Neuronal stem cell (in vitro differentiated cells): ENCODE results near the gene ARRDC1.

Experiments used
- DNase-seq: peaks from one replicate; pipeline ENCODE4 v3.0.0-alpha.2; 2013; ENCODE audit warnings: low spot score
- H2AFZ ChIP-seq: one replicate; pipeline ENCODE4 v1.6.1; 2013; ENCODE audit warnings: mild to moderate bottlenecking, low read length, inconsistent platforms
- H2AK5ac ChIP-seq: 2 replicates; pipeline ENCODE4 v1.6.1; 2013; ENCODE audit warnings: low read depth, mild to moderate bottlenecking, inconsistent platforms, low read length, moderate library complexity, mixed read lengths
- H2BK120ac ChIP-seq: 2 replicates; pipeline ENCODE4 v1.6.1; 2013; ENCODE audit warnings: low read depth, mild to moderate bottlenecking, inconsistent platforms, low read length, moderate library complexity, mixed read lengths
- H2BK12ac ChIP-seq: one replicate; pipeline ENCODE4 v1.6.1; 2013; ENCODE audit warnings: low read length, inconsistent platforms
- H2BK15ac ChIP-seq: 2 replicates; pipeline ENCODE4 v1.6.1; 2013; ENCODE audit warnings: mild to moderate bottlenecking, low read length, inconsistent platforms, mixed read lengths
- H2BK5ac ChIP-seq: one replicate; pipeline ENCODE4 v1.6.1; 2013; ENCODE audit warnings: inconsistent platforms, mild to moderate bottlenecking, low read length, moderate library complexity
- H3K14ac ChIP-seq: one replicate; pipeline ENCODE4 v1.6.1; 2013; ENCODE audit warnings: low read length, inconsistent platforms
- H3K18ac ChIP-seq: 2 replicates; pipeline ENCODE4 v1.6.1; 2013; ENCODE audit warnings: low read length, inconsistent platforms
- H3K23ac ChIP-seq: 2 replicates; pipeline ENCODE4 v1.6.1; 2013; ENCODE audit warnings: low read depth, mild to moderate bottlenecking, mixed read lengths, low read length, inconsistent platforms; ENCODE audit not compliant: poor library complexity
- H3K27ac ChIP-seq: replicated peaks from 3 replicates; pipeline ENCODE4 v1.5.1; 2013; ENCODE audit warnings: low read length, inconsistent platforms
- H3K27me3 ChIP-seq, 3 experiments: 2 replicates each; pipeline ENCODE4 v1.6.1; 2013; ENCODE audit warnings: low read length in 3 of 3, mild to moderate bottlenecking in 2 of 3, inconsistent platforms in 1 of 3, low read depth in 1 of 3, mixed read lengths in 1 of 3, moderate library complexity in 1 of 3; ENCODE audit not compliant: control insufficient read depth in 3 of 3, insufficient read depth in 3 of 3
- H3K36me3 ChIP-seq, 2 donors: replicated peaks in 1 of 2; 2 replicates each; pipeline ENCODE4 v1.6.1; 2013; ENCODE audit warnings: low read length in 2 of 2; ENCODE audit not compliant: control insufficient read depth in 2 of 2, insufficient read depth in 2 of 2
- H3K4ac ChIP-seq: 2 replicates; pipeline ENCODE4 v1.6.1; 2013; ENCODE audit warnings: inconsistent platforms, mild to moderate bottlenecking, low read length, moderate library complexity
- H3K4me1 ChIP-seq, 2 donors: 1 replicate in 1 of 2; 2 replicates in 1 of 2; pipeline ENCODE4 v1.6.1; 2013; ENCODE audit warnings: low read length in 2 of 2, low read depth in 1 of 2; ENCODE audit not compliant: control insufficient read depth in 2 of 2, insufficient read depth in 1 of 2
- H3K4me2 ChIP-seq: one replicate; pipeline ENCODE4 v1.6.1; 2013; ENCODE audit warnings: mild to moderate bottlenecking, low read length, inconsistent platforms; ENCODE audit not compliant: insufficient read depth, poor library complexity, severe bottlenecking
- H3K4me3 ChIP-seq, 2 donors: 2 replicates each; pipeline ENCODE4 v1.5.1; 2013; ENCODE audit warnings: low read length in 2 of 2, mild to moderate bottlenecking in 2 of 2, inconsistent platforms in 1 of 2, moderate library complexity in 1 of 2
- H3K79me1 ChIP-seq: one replicate; pipeline ENCODE4 v1.6.1; 2013; ENCODE audit warnings: low read depth, mild to moderate bottlenecking, inconsistent platforms, low read length, moderate library complexity
- H3K9ac ChIP-seq: one replicate; pipeline ENCODE4 v1.6.1; 2013; ENCODE audit warnings: mild to moderate bottlenecking, low read depth, low read length, inconsistent platforms; ENCODE audit not compliant: poor library complexity
- H3K9me3 ChIP-seq, 2 donors: replicated peaks in 1 of 2; 2 replicates each; pipeline versions ENCODE3 to v1.6.1; 2013; ENCODE audit warnings: low read length in 2 of 2, mild to moderate bottlenecking in 2 of 2, inconsistent platforms in 1 of 2, low read depth in 1 of 2, mixed read lengths in 1 of 2, moderate library complexity in 1 of 2; ENCODE audit not compliant: control insufficient read depth in 2 of 2, insufficient read depth in 1 of 2
- H4K8ac ChIP-seq: one replicate; pipeline ENCODE4 v1.6.1; 2013; ENCODE audit warnings: low read depth, mild to moderate bottlenecking, inconsistent platforms, low read length, moderate library complexity
- H4K91ac ChIP-seq: one replicate; pipeline ENCODE4 v1.6.1; 2013; ENCODE audit warnings: low read length, low read depth, mild to moderate bottlenecking, inconsistent platforms; ENCODE audit not compliant: poor library complexity
- WGBS, 2 donors: extraction: QIAGEN DNeasy Blood & Tissue Kit; methylation state at CpG; one replicate each; pipeline ENCODE4 v1.1.7; 2013; ENCODE audit warnings: missing lambda C conversion rate in 2 of 2, mixed read lengths in 1 of 2; ENCODE audit not compliant: insufficient read length in 2 of 2, insufficient replicate concordance in 1 of 2; ENCODE audit errors: extremely low coverage in 2 of 2; 5-methylcytosine and 5-hydroxymethylcytosine counted together

The ARRDC1 gene

GRCh38 chr9:137647096-137647714 lies 41.7 kb downstream of the ARRDC1 start:
- no peak overlapping the region for H2AK5ac ChIP-seq

GRCh38 chr9:137648396-137648795 lies 42.9 kb downstream of the ARRDC1 start:
- Histone ChIP-seq H2BK5ac (no peak overlapping the region), H3K18ac (no peak overlapping the region), H3K79me1 (peaks cover 12% of the 10 kb centered on the region), H3K4me1 (peaks cover 0 to 1% of the 10 kb centered on the region in 2 donors), H3K36me3 (peaks cover 8 to 75% of the 10 kb centered on the region in 2 donors), H2BK12ac (no peak overlapping the region), H4K91ac (no peak overlapping the region), H2AFZ (no peak overlapping the region), H2BK15ac (no peak overlapping the region), H3K27me3 (no peaks in the 10 kb centered on the region), H4K8ac (no peak overlapping the region), H3K14ac (no peak overlapping the region), H3K4me3 (peak overlapping the region in 1 of 2 donors; percentile 48), H3K4me2 (no peak overlapping the region), H2BK120ac (no peak overlapping the region), H3K4ac (no peak overlapping the region), H3K23ac (no peak overlapping the region), H2AK5ac (no peak overlapping the region), H3K9ac (no peak overlapping the region), H3K27ac (no peak overlapping the region), H3K9me3 (no peaks in the 10 kb centered on the region)
- no CpG with 5 or more reads among the region's 2 CpGs for WGBS, 2 donors
- DNase-seq, result no peak

More at GRCh38 chr9:137647096-137647714, 41.7 kb downstream of the ARRDC1 start:
- Histone ChIP-seq H2AFZ (no peak overlapping the region), H3K18ac (no peak overlapping the region), H4K8ac (no peak overlapping the region), H2BK5ac (no peak overlapping the region), H3K4me3 (no peak overlapping the region), H3K36me3 (peaks cover 8 to 78% of the 10 kb centered on the region in 2 donors), H2BK120ac (no peak overlapping the region), H4K91ac (no peak overlapping the region), H3K79me1 (peaks cover 11% of the 10 kb centered on the region), H3K14ac (peak overlapping the region; percentile 38), H3K4me2 (no peak overlapping the region), H3K4ac (no peak overlapping the region), H3K4me1 (peaks cover 0 to 1% of the 10 kb centered on the region in 2 donors), H3K27me3 (no peaks in the 10 kb centered on the region), H2BK15ac (no peak overlapping the region), H3K27ac (no peak overlapping the region), H2BK12ac (no peak overlapping the region), H3K23ac (no peak overlapping the region), H3K9ac (no peak overlapping the region), H3K9me3 (no peaks in the 10 kb centered on the region)
- WGBS, 2 donors, result no CpG with 5 or more reads among the region's 15 CpGs
- no peak for DNase-seq

GRCh38 chr9:137649553-137649952 lies 44.1 kb downstream of the ARRDC1 start:
- Histone ChIP-seq H2AFZ (no peak overlapping the region), H2BK5ac (no peak overlapping the region), H3K9me3 (no peaks in the 10 kb centered on the region), H3K27ac (no peak overlapping the region), H2BK15ac (no peak overlapping the region), H2AK5ac (no peak overlapping the region), H3K27me3 (no peaks in the 10 kb centered on the region), H3K23ac (no peak overlapping the region), H3K36me3 (peaks cover 5 to 73% of the 10 kb centered on the region in 2 donors), H3K4me3 (no peak overlapping the region), H3K79me1 (peaks cover 10% of the 10 kb centered on the region), H3K9ac (no peak overlapping the region), H3K14ac (no peak overlapping the region), H3K4me2 (no peak overlapping the region), H2BK120ac (no peak overlapping the region), H3K4me1 (peaks cover 0 to 1% of the 10 kb centered on the region in 2 donors), H4K91ac (no peak overlapping the region), H3K4ac (no peak overlapping the region), H4K8ac (no peak overlapping the region), H3K18ac (no peak overlapping the region), H2BK12ac (no peak overlapping the region)
- no CpG with 5 or more reads among the region's 9 CpGs for WGBS, 2 donors
- no peak for DNase-seq

GRCh38 chr9:137650259-137650658 lies 44.8 kb downstream of the ARRDC1 start:
- H3K9ac ChIP-seq, result no peak overlapping the region
- peaks cover 9% of the 10 kb centered on the region for H3K79me1 ChIP-seq
- no peak overlapping the region for H2AFZ ChIP-seq
- no peak overlapping the region for H2AK5ac ChIP-seq
- peaks cover 5 to 75% of the 10 kb centered on the region in 2 donors for H3K36me3 ChIP-seq
- H2BK120ac ChIP-seq, result no peak overlapping the region
- no peak overlapping the region for H4K91ac ChIP-seq
- peaks cover 0 to 1% of the 10 kb centered on the region in 2 donors for H3K4me1 ChIP-seq
- WGBS, 2 donors, result no CpG with 5 or more reads among the region's 2 CpGs
- no peaks in the 10 kb centered on the region for H3K27me3 ChIP-seq
- no peak overlapping the region for H3K18ac ChIP-seq
- no peak overlapping the region for H3K27ac ChIP-seq
- no peak overlapping the region for H2BK5ac ChIP-seq
- no peak overlapping the region for H3K4me3 ChIP-seq
- H3K9me3 ChIP-seq, result no peaks in the 10 kb centered on the region
- H3K4ac ChIP-seq, result no peak overlapping the region
- H4K8ac ChIP-seq, result no peak overlapping the region
- no peak overlapping the region for H2BK15ac ChIP-seq
- H2BK12ac ChIP-seq, result no peak overlapping the region
- DNase-seq, result no peak
- H3K14ac ChIP-seq, result no peak overlapping the region
- H3K4me2 ChIP-seq, result no peak overlapping the region
- no peak overlapping the region for H3K23ac ChIP-seq
